IPS DF 19.7 (cell line): ENCODE measurements around the gene CORO2B.

Source experiments
- DNase-seq: peaks from one replicate; pipeline ENCODE4 v3.0.0-alpha.2; 2013; ENCODE audit warnings: low read depth, low spot score

The CORO2B gene

DNA sequence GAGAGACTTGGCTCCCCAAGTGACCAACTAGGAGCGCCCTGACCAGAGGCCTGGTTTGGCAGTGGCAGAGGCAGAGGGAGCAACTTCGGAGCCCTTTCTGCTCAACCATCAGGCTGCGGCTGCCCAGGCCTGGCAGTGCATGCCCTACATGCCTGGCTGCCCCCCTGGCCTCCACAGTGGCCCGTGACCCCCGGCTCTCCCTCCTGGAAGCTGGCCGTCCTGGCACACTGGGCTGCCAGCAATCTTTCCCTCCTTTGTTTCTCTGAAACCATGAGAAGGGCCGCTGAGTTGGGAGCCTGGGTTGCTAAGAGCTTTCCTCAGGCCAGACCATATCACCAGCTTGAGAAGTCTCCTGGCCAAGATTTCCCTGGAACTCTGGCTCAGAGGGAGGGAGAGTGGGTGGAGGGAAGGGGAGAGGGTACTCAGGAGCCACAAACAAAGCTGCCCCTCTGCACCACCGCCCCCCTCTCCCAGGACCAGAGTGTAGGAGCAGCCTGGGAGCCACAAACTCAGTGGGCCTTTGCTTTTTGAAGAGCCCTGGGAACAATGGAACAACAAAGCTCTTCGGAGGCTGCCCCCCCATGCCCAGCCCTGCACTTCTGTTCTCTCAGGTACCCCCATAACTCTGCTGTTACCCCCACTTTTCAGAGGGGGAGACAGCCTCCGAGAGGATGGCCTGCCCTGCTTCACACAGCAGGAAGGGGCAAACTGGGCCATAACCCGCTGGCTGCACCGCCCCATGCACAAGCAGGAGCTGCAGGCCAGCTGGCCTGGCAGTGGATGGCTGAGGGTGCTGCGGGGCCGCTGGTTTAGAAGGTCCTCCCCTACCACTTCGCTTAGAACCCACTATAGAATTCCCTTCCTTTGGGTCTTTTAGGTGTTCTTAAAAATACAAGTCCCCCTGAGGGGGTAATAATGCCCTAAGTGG is 11.3 kb downstream of the CORO2B start:
- no peak for DNase-seq

DNA sequence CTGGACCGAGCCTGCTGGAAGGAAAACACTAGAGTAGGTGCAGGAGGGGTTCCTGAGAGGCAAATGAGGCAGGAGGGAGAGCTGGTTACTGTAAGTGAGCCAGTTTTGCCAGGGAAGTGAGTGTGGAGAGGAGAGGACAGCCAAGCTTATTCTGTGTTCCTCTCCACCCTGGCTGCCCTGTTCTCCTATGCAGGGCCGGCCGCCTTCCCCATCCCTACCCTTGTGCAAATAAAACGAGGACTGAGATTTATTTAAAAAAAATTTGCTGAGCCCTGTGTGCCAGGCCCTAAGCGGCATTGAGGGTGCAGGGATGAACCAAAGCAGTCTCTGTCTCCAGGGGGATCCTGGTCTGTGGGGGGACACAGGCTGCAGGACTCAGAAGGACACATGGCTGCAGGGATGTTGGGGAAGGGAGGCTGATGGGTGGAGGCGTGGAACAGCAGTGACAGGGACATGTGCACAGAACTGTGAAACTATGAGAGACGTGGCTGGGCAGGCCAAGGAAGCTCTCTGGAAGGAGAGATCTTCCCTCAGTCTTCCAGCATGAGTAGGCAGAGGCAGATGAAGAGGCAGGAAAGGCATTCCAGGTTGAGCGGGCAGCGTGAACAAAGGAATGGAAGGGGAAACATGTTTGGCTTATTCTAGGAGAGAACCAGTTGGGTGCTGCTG is 12.1 kb downstream of the CORO2B start:
- no peak for DNase-seq

DNA sequence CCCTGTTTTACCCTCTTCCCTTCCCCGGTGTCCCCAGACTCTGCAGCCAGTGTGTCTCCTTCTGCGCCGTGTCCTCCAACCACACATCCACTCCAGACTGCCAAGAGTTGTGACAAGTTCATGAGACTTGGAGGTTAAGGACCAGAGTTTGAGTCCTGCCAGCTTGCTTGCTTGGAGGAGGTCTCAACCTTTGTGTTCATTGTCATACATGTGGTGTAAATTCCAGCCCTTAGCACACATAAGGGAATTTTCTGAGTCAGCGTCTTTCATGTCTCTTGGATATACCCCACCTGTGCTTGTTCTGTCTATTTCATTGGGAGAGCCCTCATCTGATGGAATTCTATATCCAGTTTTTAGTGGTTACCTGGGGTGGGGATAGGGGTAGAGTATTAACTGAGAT is 13.3 kb downstream of the CORO2B start:
- DNase-seq = no peak

DNA sequence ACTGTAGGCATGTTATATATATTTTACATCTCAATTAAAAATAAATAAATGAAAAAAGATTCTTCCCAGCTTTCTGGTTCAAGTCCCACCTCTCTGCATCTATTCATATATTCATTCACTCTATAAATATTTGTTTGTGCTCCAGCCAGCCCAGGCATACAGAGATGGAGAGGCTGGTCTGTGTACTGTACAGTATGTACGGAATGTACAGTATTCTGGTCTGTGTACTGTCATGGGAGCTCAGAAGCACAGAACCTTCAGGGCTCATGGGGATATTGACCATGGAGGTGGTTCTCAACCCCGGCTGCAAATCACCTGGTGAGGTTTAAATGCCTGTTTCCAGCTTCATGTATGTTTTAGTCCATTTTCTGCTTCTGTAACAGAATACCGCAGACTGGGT is 13.8 kb downstream of the CORO2B start:
- DNase-seq = no peak

DNA sequence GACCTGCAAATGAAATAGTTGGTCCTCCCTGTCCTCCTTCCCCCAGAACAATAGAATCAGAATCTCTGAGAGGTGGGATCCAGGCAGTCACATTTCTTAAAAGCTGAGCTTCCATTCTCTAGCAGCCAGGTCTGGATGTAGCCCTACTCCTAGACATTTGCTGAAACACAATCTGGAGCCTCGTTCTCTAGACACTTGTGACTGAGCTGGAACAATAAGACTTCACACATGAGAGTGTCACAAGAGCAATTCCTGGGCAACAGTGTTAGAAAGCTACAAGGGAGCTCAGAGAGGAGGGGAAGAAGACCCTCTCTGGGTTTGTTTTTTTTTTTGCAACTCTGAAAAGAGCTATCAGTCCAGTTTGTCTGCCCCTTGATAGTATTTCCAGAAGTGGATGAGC is 14.5 kb downstream of the CORO2B start:
- no peak for DNase-seq

DNA sequence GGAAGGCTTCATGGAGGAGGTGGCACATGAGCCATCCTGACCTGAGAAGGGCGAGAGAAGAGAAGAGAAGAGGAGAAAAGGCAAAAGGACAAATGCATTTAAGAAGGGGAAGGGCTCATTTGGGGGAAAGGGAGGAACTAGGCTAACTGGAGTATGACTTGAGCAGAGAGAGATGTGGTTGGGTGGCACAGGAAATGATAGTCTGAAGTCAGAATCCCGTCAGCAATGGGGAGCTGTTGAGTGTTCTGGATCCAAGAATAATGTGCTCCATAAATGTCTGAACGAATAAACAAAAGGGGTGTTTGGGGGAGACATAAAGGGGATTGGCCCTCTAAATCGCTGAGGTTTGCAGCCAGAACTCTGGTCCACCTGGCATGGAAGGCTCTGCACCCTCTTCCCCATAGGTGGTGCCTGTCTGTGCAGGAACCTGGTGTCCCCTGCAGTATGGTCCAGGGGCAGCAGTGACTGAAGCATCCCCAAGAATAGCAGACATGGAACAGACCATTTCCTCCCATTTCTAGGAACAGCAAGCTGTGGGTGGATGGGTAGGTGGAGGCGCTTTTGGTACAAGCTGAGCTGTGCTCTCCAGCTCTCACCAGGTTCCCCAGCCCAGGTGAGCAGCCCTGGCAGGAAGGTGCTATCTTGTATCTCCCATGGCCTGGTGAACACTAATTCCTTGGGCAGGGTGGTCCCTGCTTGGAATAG is 15.2 kb downstream of the CORO2B start:
- DNase-seq = no peak

DNA sequence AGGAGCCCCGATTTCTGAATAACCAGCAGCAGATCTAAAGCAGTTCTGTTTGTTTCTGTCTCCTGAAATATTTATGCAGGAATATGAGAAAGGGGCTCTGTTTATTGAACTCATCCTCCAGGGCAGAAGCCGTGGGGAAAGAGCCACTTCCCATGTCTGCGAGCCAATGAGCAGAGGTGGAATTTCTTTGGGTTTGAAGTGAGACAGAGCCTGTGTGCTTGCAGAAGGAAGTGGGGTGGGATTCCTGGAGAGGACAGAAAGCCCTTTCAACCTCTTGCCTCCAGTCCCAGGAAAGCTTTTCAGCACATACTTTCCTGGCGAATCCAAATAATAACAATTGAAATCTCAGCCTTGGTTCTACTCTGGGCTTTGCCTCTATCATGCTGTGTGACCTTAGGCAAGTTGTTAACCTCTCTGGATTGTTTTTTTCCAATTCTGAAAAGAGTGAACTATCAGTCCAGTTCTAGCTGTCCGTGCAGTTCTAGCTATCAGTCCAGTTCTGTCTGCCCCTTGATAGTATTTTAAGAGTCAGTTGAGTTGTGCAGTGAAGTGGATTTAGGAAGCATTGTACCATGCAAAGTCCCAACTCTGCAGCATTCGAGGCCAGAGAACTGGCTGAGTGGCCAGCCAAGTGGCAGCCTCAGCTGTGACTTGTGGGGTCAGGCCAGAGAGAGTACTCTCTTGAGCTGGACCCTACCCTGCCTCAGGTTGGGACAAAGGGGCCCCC is 15.9 kb downstream of the CORO2B start:
- DNase-seq = no peak

DNA sequence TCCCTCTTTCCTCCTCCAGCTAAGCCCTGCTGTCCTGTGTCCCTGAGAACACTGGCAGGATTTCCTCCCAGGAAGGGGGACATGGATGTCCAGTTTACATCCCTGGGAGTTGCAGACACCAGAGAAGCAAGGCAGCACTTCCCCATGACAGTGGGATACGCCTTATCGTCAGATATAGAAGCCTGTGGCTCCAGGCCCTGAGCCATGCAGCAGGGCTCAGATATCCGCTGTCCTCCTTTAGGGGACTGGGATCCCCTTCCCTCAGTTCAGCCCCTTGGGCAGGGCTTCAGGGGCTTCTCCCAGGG is 16.4 kb downstream of the CORO2B start:
- no peak for DNase-seq

DNA sequence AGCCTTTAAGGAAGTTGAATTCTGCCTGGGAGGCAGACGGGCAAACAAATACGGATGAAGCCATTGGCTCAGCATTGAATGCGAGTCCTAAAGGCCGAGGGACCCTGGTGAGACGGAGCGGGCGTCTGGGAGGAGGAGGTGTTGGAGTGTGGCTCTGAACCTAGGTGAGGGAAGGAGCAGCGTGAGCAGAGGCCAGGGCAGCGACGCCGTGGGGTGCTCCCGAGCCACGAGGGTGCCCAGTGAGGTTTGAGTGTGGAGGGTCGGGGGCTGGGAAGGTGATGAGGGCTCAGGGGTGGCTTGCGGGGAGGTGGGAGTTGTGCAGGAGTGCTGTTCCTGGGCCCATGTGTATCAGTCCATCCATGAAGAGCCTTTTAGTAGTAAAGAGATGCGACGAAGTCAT is 17.0 kb downstream of the CORO2B start:
- no peak for DNase-seq

DNA sequence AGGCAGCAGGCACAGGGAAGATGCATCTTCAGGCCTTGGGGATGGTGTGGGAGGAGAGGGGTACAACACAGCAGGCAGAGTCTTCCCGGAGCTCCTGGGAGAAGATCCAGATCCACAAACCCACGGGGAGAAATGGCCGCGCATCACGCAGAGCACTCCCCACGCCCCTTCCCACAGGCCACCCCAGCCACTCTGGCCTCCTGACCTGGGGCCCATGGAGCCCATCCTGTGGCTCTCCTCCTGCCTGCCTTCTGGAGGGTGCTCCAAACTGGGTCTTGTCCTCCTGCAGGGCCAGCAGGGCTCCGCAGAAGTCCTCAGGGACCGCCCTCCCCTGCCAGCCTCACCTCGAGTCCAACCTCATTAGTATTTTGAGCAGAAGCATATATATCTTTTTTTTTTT is 17.9 kb downstream of the CORO2B start:
- no peak for DNase-seq

DNA sequence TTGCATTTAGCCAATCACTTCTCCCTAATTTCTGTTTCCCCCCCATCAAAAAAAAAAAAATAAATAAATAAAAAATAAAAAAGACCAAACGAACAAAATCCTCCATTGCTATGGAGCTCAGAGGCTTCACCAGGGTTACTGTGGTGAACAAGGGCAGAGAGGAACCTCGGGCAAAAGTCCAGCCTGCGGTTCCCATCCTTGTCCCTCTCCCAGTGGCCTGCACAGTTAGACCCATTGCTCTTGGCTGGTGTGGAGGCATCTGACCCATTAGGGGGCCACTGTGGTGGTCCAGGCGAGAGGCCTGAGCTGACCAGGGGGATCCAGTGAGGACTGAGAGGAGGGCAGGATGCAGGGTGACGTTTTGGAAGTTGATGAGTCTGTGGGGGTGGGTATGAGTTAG is 18.8 kb downstream of the CORO2B start:
- no peak for DNase-seq

DNA sequence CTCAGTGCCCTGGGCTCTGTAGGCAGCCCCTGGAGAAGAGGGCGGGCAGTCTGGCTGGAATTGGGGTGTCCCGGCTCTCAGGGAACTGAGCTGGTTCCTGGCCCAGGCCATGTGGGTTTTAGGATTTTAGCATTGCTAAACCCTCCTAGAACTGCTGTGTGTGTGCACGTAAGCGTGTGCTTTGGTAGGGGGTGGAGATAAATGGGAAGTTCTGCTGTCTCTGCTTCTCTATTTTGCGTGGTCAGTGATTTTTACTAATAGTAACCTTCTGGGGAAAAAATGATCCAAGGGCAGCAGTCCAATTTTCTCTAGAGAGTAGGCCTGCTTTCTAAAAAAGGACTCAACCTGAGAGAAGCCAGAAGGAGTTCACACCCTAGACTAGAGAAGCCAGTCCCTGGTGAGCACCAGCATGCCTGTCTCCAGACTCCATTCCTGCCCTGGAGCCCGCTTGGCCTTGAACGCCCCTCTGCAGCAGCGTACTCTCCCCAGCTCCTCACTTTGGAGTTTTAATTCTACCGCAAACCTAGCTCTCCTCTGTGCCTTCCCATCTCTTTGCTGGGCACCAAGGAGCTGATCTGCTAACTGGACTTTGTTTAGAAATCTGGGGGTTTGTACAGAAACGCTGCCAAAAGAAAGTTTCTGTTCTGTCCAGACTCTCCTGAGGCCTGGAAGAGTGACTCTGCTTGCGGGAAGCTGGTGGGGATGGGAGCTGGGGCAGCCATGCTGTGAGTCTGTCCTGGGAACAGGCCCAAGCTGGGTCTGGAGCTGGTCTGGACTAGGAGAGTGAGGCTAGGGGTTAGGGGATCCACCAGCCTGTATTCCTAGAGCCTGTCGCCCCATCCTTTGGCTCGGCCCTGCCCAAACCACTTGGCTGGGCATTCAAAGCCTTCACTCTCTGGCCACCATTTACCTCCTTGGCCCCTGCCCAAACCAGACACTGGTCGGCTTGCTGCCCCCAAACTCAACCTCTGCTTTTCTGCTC is 19.7 kb downstream of the CORO2B start:
- no peak for DNase-seq

DNA sequence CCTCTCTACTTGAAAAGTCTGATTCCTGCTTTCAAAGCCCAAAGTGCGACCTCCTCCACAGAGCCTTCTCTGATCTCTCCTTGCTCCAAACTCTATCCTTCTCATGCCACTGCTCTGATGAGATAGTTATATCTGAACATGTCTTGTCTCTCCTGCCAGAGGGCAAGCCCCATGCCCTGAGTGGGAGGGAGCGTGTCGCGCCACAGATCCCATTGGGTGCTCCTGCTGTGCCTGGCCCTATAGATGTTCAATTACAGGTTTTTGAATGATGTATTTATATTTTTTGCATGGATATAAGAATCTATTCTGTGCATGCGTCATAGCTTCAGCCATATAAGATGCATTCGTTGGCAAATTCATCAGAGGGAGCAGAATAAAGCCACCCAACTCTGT is 20.4 kb downstream of the CORO2B start:
- no peak for DNase-seq

DNA sequence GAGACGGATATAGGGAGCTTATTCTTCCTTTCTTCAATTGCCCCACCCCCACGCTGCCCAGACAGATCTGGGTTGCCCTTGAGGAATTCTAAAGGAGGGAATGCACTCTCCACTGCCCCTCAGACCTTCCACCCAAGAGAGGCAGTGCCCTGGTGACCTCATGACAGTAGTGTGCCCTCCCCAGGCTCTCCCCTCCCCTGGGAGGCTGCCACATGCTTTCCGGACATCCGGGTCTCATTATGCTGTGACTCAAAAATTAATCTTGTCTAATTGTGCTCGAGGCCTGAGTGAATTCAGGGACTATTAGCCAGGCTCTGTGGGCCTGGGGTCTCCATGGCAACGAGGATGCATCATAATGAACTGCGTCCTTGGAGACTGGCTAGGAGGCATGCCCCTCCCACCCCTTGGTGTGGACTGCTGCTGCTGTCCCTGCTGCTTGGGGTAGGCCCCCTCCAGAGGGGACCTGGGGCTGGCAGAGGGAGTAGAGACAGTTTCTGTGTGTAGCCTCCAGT is 20.8 kb downstream of the CORO2B start:
- DNase-seq = no peak

DNA sequence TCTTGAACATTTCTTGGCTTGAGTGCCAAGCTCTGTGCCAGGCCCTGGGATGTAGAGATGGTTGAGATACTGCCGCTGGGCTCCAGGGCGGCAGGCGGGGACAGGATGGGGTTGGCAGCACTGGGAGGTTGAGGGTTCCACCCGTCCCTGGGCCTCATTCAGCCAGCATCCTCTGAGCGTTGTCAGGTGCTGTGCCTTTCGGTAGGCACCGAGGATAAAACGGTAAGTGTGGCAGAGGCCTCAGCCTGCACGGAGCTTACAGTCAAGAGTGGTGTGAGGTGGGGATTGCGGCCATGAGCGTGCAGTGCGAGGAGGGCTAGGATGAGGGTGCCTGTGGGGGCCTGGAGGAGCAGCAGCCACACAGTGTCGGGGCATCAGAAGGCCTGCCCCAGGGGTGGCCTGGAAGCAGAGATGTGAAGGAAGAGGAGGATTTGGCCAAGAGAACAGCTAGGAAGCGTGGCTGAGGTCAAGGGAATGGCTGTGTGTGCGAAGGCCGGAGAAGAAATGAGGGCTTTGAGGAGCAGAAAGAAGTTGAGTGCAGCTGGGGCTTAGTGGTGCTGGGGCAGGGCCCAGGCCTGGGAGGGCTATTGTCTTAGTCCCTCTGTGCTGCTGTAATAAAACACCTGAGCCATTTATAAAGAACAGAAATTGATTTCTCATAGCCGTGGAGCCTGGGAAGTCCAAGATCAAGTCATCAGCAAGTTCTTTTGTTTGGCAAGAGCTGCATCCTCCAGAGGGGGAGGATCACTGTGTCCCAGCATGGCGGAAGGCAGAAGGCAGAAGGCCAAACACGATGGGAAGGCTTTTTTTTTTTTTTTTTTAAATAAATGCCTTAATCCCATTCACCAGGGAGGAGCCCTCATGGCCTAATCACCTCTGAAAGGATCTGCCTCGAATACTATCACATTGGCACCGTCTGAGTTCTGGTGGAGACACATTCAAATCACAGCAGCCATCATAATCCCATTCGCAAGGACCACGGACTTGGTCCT is 22.7 kb downstream of the CORO2B start:
- no peak for DNase-seq

DNA sequence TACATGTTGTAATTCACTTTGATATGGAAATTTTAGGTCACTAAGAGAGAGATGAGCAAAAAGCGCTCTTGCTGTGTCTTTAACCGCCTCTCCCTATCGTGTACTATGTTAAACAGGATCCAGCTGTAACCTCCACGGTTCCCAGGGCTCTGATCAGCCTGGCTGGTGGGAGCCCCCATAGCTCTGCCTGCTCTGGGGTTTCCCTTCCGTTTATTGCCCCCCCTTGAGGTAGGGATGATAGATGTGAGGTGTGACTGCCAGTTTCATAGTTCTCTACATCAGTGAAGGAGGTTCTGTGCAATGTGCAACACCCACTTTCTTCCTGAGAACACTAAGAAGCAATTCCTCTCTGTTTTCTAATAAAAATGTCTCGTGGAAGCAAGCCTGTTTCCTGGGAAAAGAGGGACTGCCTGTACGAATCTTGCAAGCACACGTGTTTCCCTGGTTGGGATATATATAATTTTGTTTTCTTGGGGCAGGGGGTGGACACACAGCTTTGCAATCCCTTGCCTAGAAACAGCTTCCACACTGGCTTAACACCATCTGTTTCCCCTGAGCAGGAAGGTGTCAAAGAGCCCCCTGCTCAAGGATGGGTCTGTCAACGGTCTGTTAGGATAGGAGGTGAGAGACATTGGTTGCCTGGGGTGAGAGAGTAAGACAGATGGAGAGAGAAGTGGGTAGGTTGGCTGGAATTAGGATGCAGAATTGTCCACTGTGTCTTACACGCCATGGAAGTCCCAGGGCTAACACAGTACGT is 23.8 kb downstream of the CORO2B start:
- no peak for DNase-seq

DNA sequence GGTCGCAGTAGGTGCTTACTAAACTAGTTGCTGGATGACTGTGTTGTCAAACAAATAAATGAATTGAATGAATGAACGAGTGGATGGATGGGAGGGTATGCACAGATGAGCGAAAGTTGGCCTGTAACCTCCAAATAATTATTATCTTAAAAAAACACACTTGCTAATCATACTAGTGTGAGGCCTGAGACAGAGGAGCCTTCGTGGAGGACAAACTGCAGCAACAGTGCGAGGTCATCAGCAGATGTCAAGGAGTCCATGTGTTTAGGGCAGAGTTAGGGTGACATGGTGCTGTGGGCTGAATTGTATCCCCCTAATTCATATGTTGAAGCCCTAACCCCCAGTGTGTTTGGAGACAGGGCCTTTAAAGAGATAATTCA is 24.4 kb downstream of the CORO2B start:
- no peak for DNase-seq

DNA sequence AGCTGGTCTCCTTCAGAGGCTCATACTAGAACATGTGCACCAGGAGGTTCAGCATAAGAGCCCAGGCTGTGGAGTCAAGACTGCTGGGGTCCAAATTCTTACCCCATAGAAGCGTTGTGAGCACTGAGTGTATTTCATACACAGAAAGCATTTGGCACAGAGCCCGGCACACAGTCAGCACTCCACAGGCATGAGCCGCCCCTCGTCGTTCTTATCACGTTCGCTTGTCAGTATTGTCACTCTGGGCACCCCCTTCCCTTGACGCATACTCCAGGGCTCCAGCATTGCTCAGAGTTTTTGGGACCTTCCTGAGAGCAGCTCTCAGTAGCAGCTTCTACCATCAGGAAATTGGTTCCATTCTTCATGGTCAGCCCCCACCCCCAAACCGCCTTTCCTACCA is 25.2 kb downstream of the CORO2B start:
- no peak for DNase-seq
